Melanocyte of skin (primary cell): Measurements from ENCODE around the gene OR5D13. TPM values are rescaled to one million over a fixed set of nuclear protein-coding genes. Genes with fewer than 3 reads are reported as not detected.

Source experiments
- total RNA-seq, 2 donors: library from RNA; depleted of rRNA; stranded (reverse); fragments of >200 nt; gene quantifications; 2 replicates each; pipeline ENCODE4 v1.2.3, GENCODE V29; 2012

Gene OR5D13, protein sequence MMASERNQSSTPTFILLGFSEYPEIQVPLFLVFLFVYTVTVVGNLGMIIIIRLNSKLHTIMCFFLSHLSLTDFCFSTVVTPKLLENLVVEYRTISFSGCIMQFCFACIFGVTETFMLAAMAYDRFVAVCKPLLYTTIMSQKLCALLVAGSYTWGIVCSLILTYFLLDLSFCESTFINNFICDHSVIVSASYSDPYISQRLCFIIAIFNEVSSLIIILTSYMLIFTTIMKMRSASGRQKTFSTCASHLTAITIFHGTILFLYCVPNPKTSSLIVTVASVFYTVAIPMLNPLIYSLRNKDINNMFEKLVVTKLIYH
- total RNA-seq, result not detected

DNA sequence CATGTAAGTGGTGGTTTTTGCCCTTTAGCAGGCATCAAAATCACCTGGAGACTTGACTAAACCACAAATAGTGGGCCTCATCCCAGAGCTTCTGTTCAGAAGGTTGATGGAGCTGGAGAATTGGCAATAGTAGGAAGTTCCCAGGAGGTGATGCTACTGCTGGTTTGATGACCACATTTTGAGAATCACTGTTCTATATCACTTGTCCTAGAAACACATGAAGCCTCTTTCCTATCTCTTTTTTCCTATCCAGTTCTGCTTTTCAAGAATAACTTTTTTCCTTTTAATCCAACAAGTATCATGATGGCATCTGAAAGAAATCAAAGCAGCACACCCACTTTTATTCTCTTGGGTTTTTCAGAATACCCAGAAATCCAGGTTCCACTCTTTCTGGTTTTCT, at the start of gene OR5D13:
TSS of gene OR5D13 (plus strand) at position 301 of the 400 bp plus-strand sequence. CDS start at position 301, 0 bp downstream.

DNA sequence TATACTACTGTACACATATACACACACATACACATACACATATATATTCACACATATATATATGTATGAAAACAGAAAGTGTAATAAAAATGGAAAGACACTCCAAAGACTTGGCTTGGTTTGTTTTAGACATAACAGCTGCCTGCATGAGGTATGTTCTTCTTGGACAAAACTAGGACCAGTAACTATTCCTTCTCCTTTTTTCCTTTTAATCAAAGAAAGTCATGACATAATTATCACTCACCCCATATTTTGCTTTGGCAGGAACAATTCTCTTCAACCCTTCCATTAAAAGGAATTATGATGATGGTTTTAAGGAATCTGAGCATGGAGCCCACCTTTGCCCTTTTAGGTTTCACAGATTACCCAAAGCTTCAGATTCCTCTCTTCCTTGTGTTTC, 22.0 kb downstream of the OR5D13 start, which contains the start of gene OR5D14:
TSS of gene OR5D14 (plus strand) at position 301 of the 400 bp plus-strand sequence. CDS start at position 301, 0 bp downstream.

DNA sequence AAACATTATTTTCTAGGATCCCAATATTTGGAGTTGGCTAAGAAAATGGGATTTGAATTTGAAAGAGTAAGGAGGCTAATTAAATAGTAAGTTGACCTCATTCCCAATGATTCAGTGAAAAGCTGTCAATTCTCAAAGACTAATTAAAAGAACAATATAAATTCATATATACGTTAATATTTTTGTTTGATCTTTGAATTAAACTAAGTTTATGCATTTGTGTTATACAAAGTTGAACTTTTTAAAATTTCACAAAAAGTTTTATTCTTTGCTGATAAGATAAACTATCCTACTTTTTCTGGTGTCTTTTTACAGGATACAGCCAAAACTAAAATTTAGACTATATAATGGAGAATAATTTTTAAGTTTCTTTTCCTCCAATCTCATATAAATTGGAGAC, 37.8 kb downstream of the OR5D13 start, which contains the start of gene OR5L1:
TSS of gene OR5L1 (plus strand) at position 301 of the 400 bp plus-strand sequence. CDS start 100 bp downstream, outside the sequence.

DNA sequence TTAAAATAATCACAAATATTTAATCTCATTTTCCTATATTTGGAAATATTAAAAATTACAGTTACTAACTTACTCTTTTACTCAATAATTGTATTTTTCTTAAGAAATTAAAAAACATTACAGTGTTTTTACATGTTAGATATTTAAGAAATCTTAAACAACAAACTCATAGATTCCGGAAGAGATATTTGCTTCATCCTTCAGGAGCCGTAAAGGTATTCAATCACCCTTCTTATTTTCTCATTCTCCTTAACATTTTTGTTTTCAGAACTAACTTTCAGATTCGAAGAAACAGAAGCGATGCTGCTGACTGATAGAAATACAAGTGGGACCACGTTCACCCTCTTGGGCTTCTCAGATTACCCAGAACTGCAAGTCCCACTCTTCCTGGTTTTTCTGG, 46.1 kb downstream of the OR5D13 start, which contains the start of gene OR5D18:
TSS of gene OR5D18 (plus strand) at position 301 of the 400 bp plus-strand sequence. CDS start at position 301, 0 bp downstream.

Other genes starting within 250 kb of the OR5D13 start
- gene OR4C15, start 219.0 kb upstream of the OR5D13 start, total RNA-seq, result not detected
- not detected for gene OR4C16, start 201.3 kb upstream of the OR5D13 start, total RNA-seq
- not detected for gene OR4C11, start 165.8 kb upstream of the OR5D13 start, total RNA-seq
- not detected for gene OR4P4, start 138.3 kb upstream of the OR5D13 start, total RNA-seq
- gene OR4S2, start 125.1 kb upstream of the OR5D13 start, total RNA-seq, result not detected
- gene OR4C6, start 111.2 kb upstream of the OR5D13 start, total RNA-seq, result not detected
- gene OR5D14, start 22.1 kb downstream of the OR5D13 start, total RNA-seq, result not detected
- gene OR5L1, start 37.9 kb downstream of the OR5D13 start, total RNA-seq, result not detected
- not detected for gene OR5D18, start 46.2 kb downstream of the OR5D13 start, total RNA-seq
- not detected for gene OR5L2, start 53.8 kb downstream of the OR5D13 start, total RNA-seq
- not detected for gene OR5D16, start 65.3 kb downstream of the OR5D13 start, total RNA-seq
- 1 to 10 TPM; 1.3 to 2.8 TPM for gene TRIM51, start 109.9 kb downstream of the OR5D13 start, total RNA-seq
- not detected for gene OR5W2, start 141.1 kb downstream of the OR5D13 start, total RNA-seq
- not detected for gene OR5I1, start 163.0 kb downstream of the OR5D13 start, total RNA-seq
- gene OR10AG1, start 196.5 kb downstream of the OR5D13 start, total RNA-seq, result not detected
- gene OR5F1, start 221.2 kb downstream of the OR5D13 start, total RNA-seq, result not detected